BJ (cell line): ENCODE data around the gene PDE6A. TPM values are rescaled to one million over a fixed set of nuclear protein-coding genes. Genes with fewer than 3 reads are reported as not detected.
"Not testable (repeated sequence)": the region's sequence is repeated elsewhere in the genome, so short reads cannot be mapped to it uniquely, and the experiment has no call there.

Experiments used
- CTCF ChIA-PET: fragments of 350-600 bp; formaldehyde crosslinking; extraction: SDS; loops from one replicate; lab custom pipeline; 2021; ENCODE audit warnings: antibody characterized with exemption, inconsistent platforms; lab: Yijun Ruan, JAX
- POLR2A ChIA-PET: fragments of 300-600 bp; sonication (Branson Sonifier 250); formaldehyde crosslinking; extraction: SDS; loops from one replicate; lab custom pipeline; 2021; ENCODE audit warnings: antibody characterized with exemption; lab: Charles Lee
- DNase-seq: peaks from one replicate; pipeline ENCODE4 v3.0.0-alpha.2; 2011; ENCODE audit warnings: low read depth
- H3K27me3 ChIP-seq: 2 replicates; pipeline ENCODE4 v1.6.0; 2011; ENCODE audit warnings: low read length; ENCODE audit not compliant: control insufficient read depth, insufficient read depth
- H3K36me3 ChIP-seq: 2 replicates; pipeline ENCODE4 v1.5.1; 2011; ENCODE audit warnings: low read length; ENCODE audit not compliant: control insufficient read depth, insufficient read depth
- H3K4me3 ChIP-seq: 2 replicates; pipeline ENCODE4 v1.5.1; 2011; ENCODE audit warnings: low read depth, mild to moderate bottlenecking, control low read depth, low read length
- CTCF ChIP-seq: IDR thresholded peaks from 2 replicates; pipeline ENCODE4 v1.5.1; 2011; ENCODE audit warnings: low read depth, mild to moderate bottlenecking, control low read depth, inconsistent platforms, low read length, moderate library complexity; ENCODE audit not compliant: insufficient read depth
- polyA plus RNA-seq: library from polyadenylated mRNA; depleted of rRNA; stranded (reverse); fragments of >200 nt; gene quantifications from 2 replicates; pipeline ENCODE4 v1.2.3, GENCODE V29; 2011

The PDE6A gene
- polyA plus RNA-seq, 1 experiment, result not detected

DNA sequence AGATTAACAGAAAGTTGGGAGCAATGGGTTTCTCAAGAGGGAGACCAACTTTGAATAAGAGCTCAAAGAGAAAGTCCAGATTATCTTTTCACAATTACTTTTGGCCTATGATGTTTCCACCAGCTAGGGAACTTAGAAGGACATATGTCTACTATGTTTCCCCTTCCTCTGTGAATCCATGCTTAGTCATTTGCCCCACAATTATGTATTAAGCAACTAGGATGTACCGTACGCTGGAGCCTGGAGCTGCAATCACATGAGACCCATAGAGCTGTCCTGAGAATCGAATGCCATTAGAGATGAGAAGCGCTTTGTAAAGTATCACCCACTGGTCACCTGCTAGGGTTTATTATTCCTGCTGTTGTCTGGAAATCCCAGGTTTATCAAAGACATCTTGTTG lies 78.8 kb downstream of the PDE6A start:
- H3K4me3 ChIP-seq, result no peak overlapping the region
- DNase-seq, result no peak
- CTCF ChIA-PET, result interaction anchor here (1.2 to 12.8 kb wide), 4 partner anchors 13 to 97 kb away, joined by 3 to 102 read pairs (median 4); no protein-coding TSS in a partner anchor
- TF ChIP-seq CTCF, result no peak
- H3K27me3 ChIP-seq, result no peaks in the 10 kb centered on the region; the same call in none of the 2 replicates
- POLR2A ChIA-PET, result no interaction called here
- no peaks in the 10 kb centered on the region for H3K36me3 ChIP-seq

- Histone ChIP-seq H3K27me3 (no peaks in the 10 kb centered on the region; the same call in none of the 2 replicates), H3K4me3 (no peak overlapping the region), H3K36me3 (no peaks in the 10 kb centered on the region)
- no peak for DNase-seq
- no peak for TF ChIP-seq CTCF
- POLR2A ChIA-PET, result no interaction called here
- CTCF ChIA-PET, result interaction anchor here (0.5 to 12.8 kb wide), 2 partner anchors 11 to 1184 kb away, joined by 3 to 102 read pairs; no protein-coding TSS in a partner anchor
Measured at GRCh38 chr5:149863830-149864229, 80.8 kb downstream of the PDE6A start.

DNA sequence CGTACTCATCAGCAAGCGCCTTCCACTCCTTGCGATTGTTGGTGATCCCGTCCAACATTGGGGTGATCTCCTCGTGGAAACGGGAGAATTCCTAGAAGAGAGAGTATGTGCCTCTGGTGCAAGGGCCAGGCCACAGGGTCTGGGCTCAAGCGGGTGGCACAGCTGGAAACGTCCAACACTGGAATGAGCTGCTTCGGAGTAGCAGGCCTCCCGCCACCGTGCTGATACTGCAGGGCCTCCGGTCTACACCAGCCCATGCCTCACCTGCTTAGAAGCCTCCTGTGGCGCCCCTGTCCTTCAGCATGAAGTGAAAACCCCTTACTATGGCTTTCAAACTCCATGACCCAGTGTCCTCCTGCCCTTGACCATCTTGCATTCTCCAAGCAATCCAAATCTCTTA lies 81.4 kb downstream of the PDE6A start:
- DNase-seq, result no peak
- CTCF ChIA-PET, result interaction anchor here (0.5 to 12.8 kb wide), 2 partner anchors 11 to 1185 kb away, joined by 3 to 102 read pairs; no protein-coding TSS in a partner anchor
- no peaks in the 10 kb centered on the region for H3K36me3 ChIP-seq
- no peak for TF ChIP-seq CTCF
- no peaks in the 10 kb centered on the region; the same call in none of the 2 replicates for H3K27me3 ChIP-seq
- POLR2A ChIA-PET, result no interaction called here
- no peak overlapping the region for H3K4me3 ChIP-seq

DNA sequence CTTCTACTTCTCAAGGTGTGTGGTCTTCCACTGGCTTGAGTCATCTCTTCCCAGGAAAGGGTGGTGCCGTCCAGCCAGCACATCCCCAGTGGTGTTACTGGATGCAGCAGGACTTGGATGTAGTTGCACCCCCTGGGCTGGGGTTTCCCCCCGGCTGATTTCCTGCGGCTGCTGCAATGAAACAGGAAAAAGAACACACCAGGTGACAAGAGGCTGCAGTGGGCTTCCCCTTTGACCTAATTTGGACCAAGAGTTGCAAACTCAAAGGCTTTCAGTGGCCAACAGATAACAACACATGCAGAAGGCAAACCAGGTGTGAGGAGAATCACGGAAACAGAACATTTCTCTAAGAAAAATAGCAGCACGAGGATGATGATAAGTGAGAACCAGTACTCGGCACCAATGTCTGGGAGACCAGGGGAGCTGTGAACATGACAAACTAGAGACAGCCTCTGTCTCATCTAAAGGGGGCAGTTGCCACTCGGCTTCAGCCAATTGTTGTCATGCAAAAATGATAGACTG lies 83.7 kb downstream of the PDE6A start:
- CTCF ChIA-PET, result interaction anchor here (1.1 to 18.1 kb wide), 5 partner anchors 8 to 224 kb away, joined by 3 to 275 read pairs (median 7); partner anchors contain the start of gene SLC26A2
- no peak for DNase-seq
- peaks cover 4% of the 10 kb centered on the region for H3K27me3 ChIP-seq
- H3K36me3 ChIP-seq, result no peaks in the 10 kb centered on the region
- POLR2A ChIA-PET, result no interaction called here
- H3K4me3 ChIP-seq, result no peak overlapping the region
- no peak for TF ChIP-seq CTCF

DNA sequence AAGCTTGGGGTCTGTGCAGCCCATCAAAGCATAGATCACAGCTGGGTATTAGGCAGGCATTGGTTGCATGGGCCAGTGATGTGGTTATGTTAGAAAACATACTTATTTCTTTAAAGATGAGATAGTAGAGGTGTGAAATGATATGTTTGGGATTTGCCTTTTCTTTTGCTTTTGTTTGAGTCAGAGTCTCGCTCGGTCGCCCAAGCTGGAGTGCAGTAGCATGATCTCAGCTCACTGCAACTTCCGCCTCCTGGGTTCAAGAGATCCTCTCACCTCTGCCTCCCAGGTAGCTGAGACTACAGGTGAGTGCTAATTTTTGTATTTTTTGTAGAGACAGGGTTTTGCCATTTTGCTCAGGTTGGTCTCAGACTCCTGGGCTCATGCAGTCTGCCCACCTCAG lies 84.8 kb downstream of the PDE6A start:
- CTCF ChIA-PET, result interaction anchor here (1.1 to 18.1 kb wide), 4 partner anchors 9 to 223 kb away, joined by 3 to 275 read pairs (median 6); partner anchors contain the start of gene SLC26A2
- Histone ChIP-seq H3K4me3 (no peak overlapping the region), H3K36me3 (no peaks in the 10 kb centered on the region), H3K27me3 (peaks cover 6% of the 10 kb centered on the region)
- no peak for TF ChIP-seq CTCF
- no peak for DNase-seq
- POLR2A ChIA-PET, result no interaction called here

DNA sequence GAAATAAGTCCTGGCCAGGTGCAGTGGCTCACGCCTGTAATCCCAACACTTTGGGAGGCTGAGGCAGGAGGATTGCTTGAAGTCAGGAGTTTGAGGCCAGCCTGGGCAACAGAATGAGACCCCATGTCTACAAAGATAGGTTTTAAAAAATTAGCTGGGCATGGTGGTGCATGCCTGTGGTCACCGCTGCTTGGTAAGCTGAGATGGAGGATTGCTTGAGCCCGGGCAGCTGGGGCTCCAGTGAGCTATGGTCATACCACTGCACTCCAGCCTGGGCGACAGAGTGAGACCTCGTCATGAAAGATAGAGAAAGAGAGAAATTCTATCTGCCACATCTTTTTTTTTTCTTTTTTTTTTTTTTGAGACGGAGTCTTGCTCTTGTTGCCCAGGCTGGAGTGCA lies 86.1 kb downstream of the PDE6A start:
- POLR2A ChIA-PET, result interaction anchor here (0.6 kb wide), 1 partner anchor 20 kb away, joined by 9 read pairs; no protein-coding TSS in a partner anchor
- not testable (repeated sequence) for H3K27me3 ChIP-seq, DNase-seq, H3K4me3 ChIP-seq, H3K36me3 ChIP-seq
- CTCF ChIA-PET, result interaction anchor here (1.2 to 18.1 kb wide), 3 partner anchors 8 to 19 kb away, joined by 3 to 275 read pairs (median 4); no protein-coding TSS in a partner anchor
